Natural killer cell treated with Interleukin-12 subunit alpha and Interleukin-12 subunit beta and Interleukin-15 and Interleukin-18, amount 100 ng/mL, for 72 hours (primary cell): Measurements from ENCODE around the gene CCL28. TPM values are rescaled to one million over a fixed set of nuclear protein-coding genes. Genes with fewer than 3 reads are reported as not detected.

Source experiments
- ATAC-seq, 2 donors: fragments of 150-1000 bp; cut with Tn5 transposase in 1 of 2; sonication (Bioruptor Pico), chemical (Tn5 transposase) in 1 of 2; 2 replicates each; pipeline ENCODE4 v1.10.0; 2021
- DNase-seq: peaks from one replicate; pipeline ENCODE4 v3.0.0; 2022; ENCODE audit warnings: low spot score
- H3K27ac Mint-ChIP-seq, 2 donors: 1 replicate in 1 of 2; 2 replicates in 1 of 2; pipeline ENCODE4 v1.8.0; 2022; ENCODE audit warnings: mixed read lengths in 2 of 2, mild to moderate bottlenecking in 1 of 2, moderate library complexity in 1 of 2
- H3K27me3 Mint-ChIP-seq, 2 donors: 1 replicate in 1 of 2; 2 replicates in 1 of 2; pipeline ENCODE4 v1.8.0; 2022; ENCODE audit warnings: mixed read lengths in 2 of 2
- H3K36me3 Mint-ChIP-seq: one replicate; pipeline ENCODE4 v1.8.0; 2022; ENCODE audit warnings: mixed read lengths
- H3K4me1 Mint-ChIP-seq, 2 donors: 1 replicate in 1 of 2; 2 replicates in 1 of 2; pipeline ENCODE4 v1.8.0; 2022; ENCODE audit warnings: low read depth in 2 of 2, mixed read lengths in 2 of 2, mild to moderate bottlenecking in 1 of 2
- H3K4me3 Mint-ChIP-seq: one replicate; pipeline ENCODE4 v1.8.0; 2022; ENCODE audit warnings: mixed read lengths
- H3K9me3 Mint-ChIP-seq: 2 replicates; pipeline ENCODE4 v1.8.0; 2022; ENCODE audit warnings: mixed read lengths
- total RNA-seq, 2 donors: library from RNA; stranded (reverse); gene quantifications; one replicate each; pipeline ENCODE4 v1.2.3, GENCODE V29; 2022

CCL28 gene
- total RNA-seq, 2 donors from 2014 or later: 4.8 to 18.3 TPM

DNA sequence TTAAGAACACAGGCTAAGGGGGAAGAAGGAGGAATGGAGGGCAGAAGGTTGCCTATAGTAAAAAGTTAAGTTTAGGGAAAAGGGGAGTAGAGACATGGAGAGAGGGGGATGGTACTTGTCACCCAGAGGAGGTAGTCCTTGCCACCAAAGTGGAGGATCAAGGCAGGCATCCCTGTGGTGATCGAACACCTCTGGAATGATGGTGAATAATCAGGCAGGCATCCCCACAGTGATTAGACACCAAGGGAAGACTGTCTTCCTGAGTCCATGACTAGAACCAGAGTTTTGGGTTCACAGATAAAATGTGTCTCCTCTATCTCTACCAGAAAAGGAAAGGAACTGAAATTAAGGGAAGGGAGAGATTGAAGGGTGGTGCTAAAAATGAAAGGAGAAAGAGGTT is 79.8 kb downstream of the CCL28 start:
- DNase-seq (no peak), ATAC-seq (no peak)
- Mint-ChIP-seq H3K27me3 (peaks cover 27 to 44% of the 10 kb centered on the region in 2 donors), H3K27ac (no peak overlapping the region), H3K36me3 (peaks cover 23% of the 10 kb centered on the region), H3K4me1 (peaks cover 4 to 5% of the 10 kb centered on the region in 2 donors), H3K9me3 (peaks cover 17% of the 10 kb centered on the region), H3K4me3 (no peak overlapping the region)

Other genes with a start within 250 kb of the CCL28 start
- 1 to 10 TPM; 2.5 to 2.9 TPM for gene NIM1K, start 220.2 kb downstream of the CCL28 start, total RNA-seq
- 100 to 1,000 TPM in 1 of 2 donors, 10 to 100 TPM in 1; 81.2 to 102 TPM for gene HMGCS1, start 99.0 kb downstream of the CCL28 start, total RNA-seq
- gene TMEM267, start 71.5 kb upstream of the CCL28 start, total RNA-seq: 10 to 100 TPM; 20.6 to 23.0 TPM
- 1 to 10 TPM; 4.7 to 6.5 TPM for gene C5orf34, start 102.8 kb upstream of the CCL28 start, total RNA-seq
- gene PAIP1, start 144.7 kb upstream of the CCL28 start, total RNA-seq: 10 to 100 TPM; 47.9 to 57.0 TPM
- gene NNT, start 190.8 kb upstream of the CCL28 start, total RNA-seq: 10 to 100 TPM; 63.2 to 70.6 TPM